ENCODE measurements around the gene GTPBP3. TPM values are rescaled to one million over a fixed set of nuclear protein-coding genes. Genes with fewer than 3 reads are reported as not detected.

GTPBP3 gene
- total and polyA plus RNA-seq, 2 of the 13 experiments (the other 11 are each of a cell fraction or from before 2014, with no cell fraction given), result 17.5 to 30.0 TPM

DNA sequence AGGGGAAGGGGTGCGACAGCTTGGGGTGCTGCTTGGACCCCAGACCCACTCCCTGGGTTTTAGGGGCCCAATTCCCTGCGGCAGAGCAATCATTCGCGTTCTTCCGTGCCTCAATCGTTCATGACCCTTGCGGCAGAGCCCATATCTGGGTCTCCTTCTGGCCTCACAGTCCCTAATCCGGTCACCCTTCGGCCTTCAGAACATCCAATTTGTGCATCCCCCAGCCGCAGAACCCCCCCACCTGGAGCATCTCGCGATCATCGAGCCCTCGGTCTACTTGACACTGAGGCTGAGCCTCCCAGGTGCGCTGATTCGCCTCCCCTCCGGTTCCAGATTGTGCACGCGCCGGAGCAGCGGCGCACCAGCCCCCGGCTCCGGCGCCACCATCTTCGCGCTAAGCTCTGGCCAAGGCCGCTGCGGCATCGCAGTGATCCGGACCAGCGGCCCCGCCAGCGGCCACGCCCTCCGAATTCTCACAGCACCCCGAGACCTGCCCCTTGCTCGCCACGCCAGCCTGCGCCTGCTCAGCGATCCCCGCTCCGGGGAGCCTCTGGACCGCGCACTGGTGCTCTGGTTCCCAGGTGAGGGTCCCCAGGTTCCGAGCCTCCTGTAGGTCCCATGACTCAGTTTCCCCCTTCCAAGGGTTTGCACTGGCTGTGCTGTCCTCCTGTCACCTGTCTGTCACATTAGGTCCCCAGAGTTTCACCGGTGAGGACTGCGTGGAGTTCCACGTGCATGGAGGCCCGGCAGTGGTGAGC, 501 bp downstream of the GTPBP3 start (continued):
- TF ChIP-seq KDM5B (CRISPR knock-in tag; IDR thresholded peaks at IDR 0.05; ENCODE audit: borderline replicate concordance) (0 out of 2 replicates have a peak, but pooled peaks have one; percentile 43), ZFY (CRISPR knock-in tag; IDR thresholded peaks at IDR 0.05) (0 out of 2 replicates have a peak, but pooled peaks have one; percentile 3), ZNF672 (CRISPR knock-in tag; IDR thresholded peaks at IDR 0.05) (peak; percentile 88), ZBTB7B (CRISPR knock-in tag; IDR thresholded peaks at IDR 0.05) (no peak), KAT8 (CRISPR knock-in tag; IDR thresholded peaks at IDR 0.05) (no peak), ZNF557 (CRISPR knock-in tag; IDR thresholded peaks at IDR 0.05) (no peak)
- TF ChIP-seq, protein P1, sequence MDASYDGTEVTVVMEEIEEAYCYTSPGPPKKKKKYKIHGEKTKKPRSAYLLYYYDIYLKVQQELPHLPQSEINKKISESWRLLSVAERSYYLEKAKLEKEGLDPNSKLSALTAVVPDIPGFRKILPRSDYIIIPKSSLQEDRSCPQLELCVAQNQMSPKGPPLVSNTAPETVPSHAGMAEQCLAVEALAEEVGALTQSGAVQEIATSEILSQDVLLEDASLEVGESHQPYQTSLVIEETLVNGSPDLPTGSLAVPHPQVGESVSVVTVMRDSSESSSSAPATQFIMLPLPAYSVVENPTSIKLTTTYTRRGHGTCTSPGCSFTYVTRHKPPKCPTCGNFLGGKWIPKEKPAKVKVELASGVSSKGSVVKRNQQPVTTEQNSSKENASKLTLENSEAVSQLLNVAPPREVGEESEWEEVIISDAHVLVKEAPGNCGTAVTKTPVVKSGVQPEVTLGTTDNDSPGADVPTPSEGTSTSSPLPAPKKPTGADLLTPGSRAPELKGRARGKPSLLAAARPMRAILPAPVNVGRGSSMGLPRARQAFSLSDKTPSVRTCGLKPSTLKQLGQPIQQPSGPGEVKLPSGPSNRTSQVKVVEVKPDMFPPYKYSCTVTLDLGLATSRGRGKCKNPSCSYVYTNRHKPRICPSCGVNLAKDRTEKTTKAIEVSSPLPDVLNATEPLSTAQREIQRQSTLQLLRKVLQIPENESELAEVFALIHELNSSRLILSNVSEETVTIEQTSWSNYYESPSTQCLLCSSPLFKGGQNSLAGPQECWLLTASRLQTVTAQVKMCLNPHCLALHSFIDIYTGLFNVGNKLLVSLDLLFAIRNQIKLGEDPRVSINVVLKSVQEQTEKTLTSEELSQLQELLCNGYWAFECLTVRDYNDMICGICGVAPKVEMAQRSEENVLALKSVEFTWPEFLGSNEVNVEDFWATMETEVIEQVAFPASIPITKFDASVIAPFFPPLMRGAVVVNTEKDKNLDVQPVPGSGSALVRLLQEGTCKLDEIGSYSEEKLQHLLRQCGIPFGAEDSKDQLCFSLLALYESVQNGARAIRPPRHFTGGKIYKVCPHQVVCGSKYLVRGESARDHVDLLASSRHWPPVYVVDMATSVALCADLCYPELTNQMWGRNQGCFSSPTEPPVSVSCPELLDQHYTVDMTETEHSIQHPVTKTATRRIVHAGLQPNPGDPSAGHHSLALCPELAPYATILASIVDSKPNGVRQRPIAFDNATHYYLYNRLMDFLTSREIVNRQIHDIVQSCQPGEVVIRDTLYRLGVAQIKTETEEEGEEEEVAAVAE (CRISPR knock-in tag; IDR thresholded peaks at IDR 0.05; ENCODE audit: borderline replicate concordance), result no peak
- TF ChIP-seq, protein P2, sequence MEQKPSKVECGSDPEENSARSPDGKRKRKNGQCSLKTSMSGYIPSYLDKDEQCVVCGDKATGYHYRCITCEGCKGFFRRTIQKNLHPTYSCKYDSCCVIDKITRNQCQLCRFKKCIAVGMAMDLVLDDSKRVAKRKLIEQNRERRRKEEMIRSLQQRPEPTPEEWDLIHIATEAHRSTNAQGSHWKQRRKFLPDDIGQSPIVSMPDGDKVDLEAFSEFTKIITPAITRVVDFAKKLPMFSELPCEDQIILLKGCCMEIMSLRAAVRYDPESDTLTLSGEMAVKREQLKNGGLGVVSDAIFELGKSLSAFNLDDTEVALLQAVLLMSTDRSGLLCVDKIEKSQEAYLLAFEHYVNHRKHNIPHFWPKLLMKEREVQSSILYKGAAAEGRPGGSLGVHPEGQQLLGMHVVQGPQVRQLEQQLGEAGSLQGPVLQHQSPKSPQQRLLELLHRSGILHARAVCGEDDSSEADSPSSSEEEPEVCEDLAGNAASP (CRISPR knock-in tag; IDR thresholded peaks at IDR 0.05; ENCODE audit: borderline replicate concordance), result no peak
- TF ChIP-seq, protein P3, sequence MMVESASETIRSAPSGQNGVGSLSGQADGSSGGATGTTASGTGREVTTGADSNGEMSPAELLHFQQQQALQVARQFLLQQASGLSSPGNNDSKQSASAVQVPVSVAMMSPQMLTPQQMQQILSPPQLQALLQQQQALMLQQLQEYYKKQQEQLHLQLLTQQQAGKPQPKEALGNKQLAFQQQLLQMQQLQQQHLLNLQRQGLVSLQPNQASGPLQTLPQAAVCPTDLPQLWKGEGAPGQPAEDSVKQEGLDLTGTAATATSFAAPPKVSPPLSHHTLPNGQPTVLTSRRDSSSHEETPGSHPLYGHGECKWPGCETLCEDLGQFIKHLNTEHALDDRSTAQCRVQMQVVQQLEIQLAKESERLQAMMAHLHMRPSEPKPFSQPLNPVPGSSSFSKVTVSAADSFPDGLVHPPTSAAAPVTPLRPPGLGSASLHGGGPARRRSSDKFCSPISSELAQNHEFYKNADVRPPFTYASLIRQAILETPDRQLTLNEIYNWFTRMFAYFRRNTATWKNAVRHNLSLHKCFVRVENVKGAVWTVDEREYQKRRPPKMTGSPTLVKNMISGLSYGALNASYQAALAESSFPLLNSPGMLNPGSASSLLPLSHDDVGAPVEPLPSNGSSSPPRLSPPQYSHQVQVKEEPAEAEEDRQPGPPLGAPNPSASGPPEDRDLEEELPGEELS (CRISPR knock-in tag; IDR thresholded peaks at IDR 0.05), result no peak
- TF ChIP-seq, protein P4, sequence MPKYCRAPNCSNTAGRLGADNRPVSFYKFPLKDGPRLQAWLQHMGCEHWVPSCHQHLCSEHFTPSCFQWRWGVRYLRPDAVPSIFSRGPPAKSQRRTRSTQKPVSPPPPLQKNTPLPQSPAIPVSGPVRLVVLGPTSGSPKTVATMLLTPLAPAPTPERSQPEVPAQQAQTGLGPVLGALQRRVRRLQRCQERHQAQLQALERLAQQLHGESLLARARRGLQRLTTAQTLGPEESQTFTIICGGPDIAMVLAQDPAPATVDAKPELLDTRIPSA (CRISPR knock-in tag; IDR thresholded peaks at IDR 0.05; ENCODE audit: borderline replicate concordance), result no peak
- TF ChIP-seq, protein P5, sequence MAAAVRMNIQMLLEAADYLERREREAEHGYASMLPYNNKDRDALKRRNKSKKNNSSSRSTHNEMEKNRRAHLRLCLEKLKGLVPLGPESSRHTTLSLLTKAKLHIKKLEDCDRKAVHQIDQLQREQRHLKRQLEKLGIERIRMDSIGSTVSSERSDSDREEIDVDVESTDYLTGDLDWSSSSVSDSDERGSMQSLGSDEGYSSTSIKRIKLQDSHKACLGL (CRISPR knock-in tag; IDR thresholded peaks at IDR 0.05), result 0 out of 2 replicates have a peak, but pooled peaks have one; percentile 75
- TF ChIP-seq, protein P6, sequence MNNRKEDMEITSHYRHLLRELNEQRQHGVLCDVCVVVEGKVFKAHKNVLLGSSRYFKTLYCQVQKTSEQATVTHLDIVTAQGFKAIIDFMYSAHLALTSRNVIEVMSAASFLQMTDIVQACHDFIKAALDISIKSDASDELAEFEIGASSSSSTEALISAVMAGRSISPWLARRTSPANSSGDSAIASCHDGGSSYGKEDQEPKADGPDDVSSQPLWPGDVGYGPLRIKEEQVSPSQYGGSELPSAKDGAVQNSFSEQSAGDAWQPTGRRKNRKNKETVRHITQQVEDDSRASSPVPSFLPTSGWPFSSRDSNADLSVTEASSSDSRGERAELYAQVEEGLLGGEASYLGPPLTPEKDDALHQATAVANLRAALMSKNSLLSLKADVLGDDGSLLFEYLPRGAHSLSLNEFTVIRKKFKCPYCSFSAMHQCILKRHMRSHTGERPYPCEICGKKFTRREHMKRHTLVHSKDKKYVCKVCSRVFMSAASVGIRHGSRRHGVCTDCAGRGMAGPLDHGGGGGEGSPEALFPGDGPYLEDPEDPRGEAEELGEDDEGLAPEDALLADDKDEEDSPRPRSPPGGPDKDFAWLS (CRISPR knock-in tag; IDR thresholded peaks at IDR 0.05; ENCODE audit: borderline replicate concordance), result no peak
- TF ChIP-seq, protein P7, sequence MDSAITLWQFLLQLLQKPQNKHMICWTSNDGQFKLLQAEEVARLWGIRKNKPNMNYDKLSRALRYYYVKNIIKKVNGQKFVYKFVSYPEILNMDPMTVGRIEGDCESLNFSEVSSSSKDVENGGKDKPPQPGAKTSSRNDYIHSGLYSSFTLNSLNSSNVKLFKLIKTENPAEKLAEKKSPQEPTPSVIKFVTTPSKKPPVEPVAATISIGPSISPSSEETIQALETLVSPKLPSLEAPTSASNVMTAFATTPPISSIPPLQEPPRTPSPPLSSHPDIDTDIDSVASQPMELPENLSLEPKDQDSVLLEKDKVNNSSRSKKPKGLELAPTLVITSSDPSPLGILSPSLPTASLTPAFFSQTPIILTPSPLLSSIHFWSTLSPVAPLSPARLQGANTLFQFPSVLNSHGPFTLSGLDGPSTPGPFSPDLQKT (CRISPR knock-in tag; IDR thresholded peaks at IDR 0.05; ENCODE audit: borderline replicate concordance), result peak; percentile 71; the same call in 1 of the 2 replicates
